Stomach (tissue), 9 donors: Measurements from ENCODE around the gene DOK6. TPM values are rescaled to one million over a fixed set of nuclear protein-coding genes. Genes with fewer than 3 reads are reported as not detected.

Source experiments
- DNase-seq, 2 donors: peaks; one replicate each; pipeline versions ENCODE4 v3.0.0 to v3.0.0-alpha.2; 2013 to 2019
- H3K27ac ChIP-seq, 5 donors: fragments of 200-600 bp in 4 of 5; sonication (generic) in 4 of 5; one replicate each; pipeline ENCODE4 v1.5.1; 2013 to 2019; ENCODE audit warnings: mild to moderate bottlenecking in 1 of 5, moderate library complexity in 1 of 5
- H3K27me3 ChIP-seq, 3 donors: fragments of 200-600 bp; sonication (generic); one replicate each; pipeline ENCODE4 v1.5.1; 2017 to 2019; ENCODE audit warnings: mixed run types in 1 of 3
- H3K36me3 ChIP-seq, 4 donors: fragments of 200-600 bp; sonication (generic); 1 replicate in 3 of 4; 2 replicates in 1 of 4; pipeline ENCODE4 v1.5.1; 2016 to 2019
- H3K4me1 ChIP-seq, 4 donors: fragments of 200-600 bp; sonication (generic); one replicate each; pipeline ENCODE4 v1.5.1; 2016 to 2019
- H3K4me3 ChIP-seq, 4 donors: fragments of 200-600 bp; sonication (generic) in 3 of 4; one replicate each; pipeline ENCODE4 v1.5.1; 2016 to 2019; ENCODE audit warnings: mild to moderate bottlenecking in 1 of 4
- H3K9me3 ChIP-seq, 4 donors: fragments of 200-600 bp; sonication (generic); one replicate each; pipeline ENCODE4 v1.5.1; 2016 to 2019
- EP300 ChIP-seq: sonication (generic); formaldehyde crosslinking; IDR thresholded peaks from one replicate; pipeline ENCODE4 v1.6.1; 2017; ENCODE audit warnings: antibody characterized with exemption
- POLR2A ChIP-seq, 4 donors: fragments of 450-650 bp; IDR thresholded peaks; one replicate each; pipeline ENCODE4 v1.6.1; 2016; ENCODE audit warnings: antibody characterized with exemption in 4 of 4, control low read depth in 2 of 4, mild to moderate bottlenecking in 1 of 4, moderate library complexity in 1 of 4
- POLR2AphosphoS5 ChIP-seq, 3 donors: sonication (generic); formaldehyde crosslinking; IDR thresholded peaks; one replicate each; pipeline ENCODE4 v1.6.1; 2016; ENCODE audit warnings: antibody characterized with exemption in 3 of 3
- WGBS, 5 donors: extraction: QIAGEN DNeasy Blood & Tissue Kit in 3 of 5; methylation state at CpG; one replicate each; pipeline versions ENCODE4 v1.1.5 to v1.1.7; 2013 to 2018; 5-methylcytosine and 5-hydroxymethylcytosine counted together
- intact Hi-C: fragments of 100-400 bp; cut with DNase I; formaldehyde crosslinking; loops from one replicate; pipeline ENCODE4 v1.15.1; 2023; ENCODE audit warnings: low total_unique reads
- polyA plus RNA-seq, 3 donors: library from polyadenylated mRNA; stranded (reverse); fragments of 200-250 nt; gene quantifications; one replicate each; pipeline ENCODE4 v1.2.3, GENCODE V29; 2013
- total RNA-seq, 5 donors: library from RNA; depleted of rRNA; stranded (reverse); fragments of >200 nt; gene quantifications; one replicate each; pipeline versions ENCODE4 v1.1.0 to v1.2.3, GENCODE V29; 2014 to 2016
- TF ChIP-seq, protein P1 (sequence below), 7 experiments: fragments of 450-650 bp in 4 of 7; fragments of 200-600 bp in 3 of 7; sonication (generic) in 3 of 7; IDR thresholded peaks; one replicate each; pipeline ENCODE4 v1.5.1; 2016 to 2019; ENCODE audit warnings: antibody characterized with exemption in 7 of 7, control low read depth in 2 of 7, mild to moderate bottlenecking in 1 of 7
- donor health status: healthy with polysubstance abuse.
- donor health status: Bipolar disorder and iron deficiency.
- donor health status: healthy.

DOK6 gene
- total and polyA plus RNA-seq, 8 donors = 0.18 to 10.1 (median 1.7) TPM; not detected in 1

DNA sequence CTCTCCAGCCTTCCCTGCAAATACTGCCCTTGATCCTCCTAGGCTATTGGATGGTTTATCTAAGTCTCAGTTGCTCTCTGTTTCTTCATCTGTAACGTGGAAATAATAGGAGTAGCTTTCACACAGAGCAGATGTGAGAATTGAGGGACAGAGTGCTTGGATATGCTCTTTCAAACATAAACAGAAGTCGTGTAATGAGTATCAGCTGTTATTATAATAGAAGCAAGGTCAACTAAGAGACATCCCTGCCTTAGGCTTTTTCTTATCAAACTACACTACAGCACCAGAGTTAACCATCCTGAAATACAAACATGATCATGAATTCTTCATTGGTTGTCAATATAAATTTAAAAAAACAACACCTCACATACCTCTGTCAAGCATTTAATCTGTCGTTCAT lies 138.2 kb downstream of the DOK6 start:
- no peak overlapping the region for H3K27ac ChIP-seq
- H3K36me3 ChIP-seq = no peaks in the 10 kb centered on the region
- WGBS, 5 donors = 47 to 56% (median 53%) methylated on average over 3 of the region's 3 CpGs
- no peaks in the 10 kb centered on the region for H3K4me1 ChIP-seq
- intact Hi-C loops = no loop called here
- no peaks in the 10 kb centered on the region for H3K27me3 ChIP-seq
- TF ChIP-seq POLR2A (IDR thresholded peaks at IDR 0.05) = no peak
- no peak for TF ChIP-seq POLR2AphosphoS5 (IDR thresholded peaks at IDR 0.05)
- TF ChIP-seq, protein P1, sequence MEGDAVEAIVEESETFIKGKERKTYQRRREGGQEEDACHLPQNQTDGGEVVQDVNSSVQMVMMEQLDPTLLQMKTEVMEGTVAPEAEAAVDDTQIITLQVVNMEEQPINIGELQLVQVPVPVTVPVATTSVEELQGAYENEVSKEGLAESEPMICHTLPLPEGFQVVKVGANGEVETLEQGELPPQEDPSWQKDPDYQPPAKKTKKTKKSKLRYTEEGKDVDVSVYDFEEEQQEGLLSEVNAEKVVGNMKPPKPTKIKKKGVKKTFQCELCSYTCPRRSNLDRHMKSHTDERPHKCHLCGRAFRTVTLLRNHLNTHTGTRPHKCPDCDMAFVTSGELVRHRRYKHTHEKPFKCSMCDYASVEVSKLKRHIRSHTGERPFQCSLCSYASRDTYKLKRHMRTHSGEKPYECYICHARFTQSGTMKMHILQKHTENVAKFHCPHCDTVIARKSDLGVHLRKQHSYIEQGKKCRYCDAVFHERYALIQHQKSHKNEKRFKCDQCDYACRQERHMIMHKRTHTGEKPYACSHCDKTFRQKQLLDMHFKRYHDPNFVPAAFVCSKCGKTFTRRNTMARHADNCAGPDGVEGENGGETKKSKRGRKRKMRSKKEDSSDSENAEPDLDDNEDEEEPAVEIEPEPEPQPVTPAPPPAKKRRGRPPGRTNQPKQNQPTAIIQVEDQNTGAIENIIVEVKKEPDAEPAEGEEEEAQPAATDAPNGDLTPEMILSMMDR (IDR thresholded peaks at IDR 0.05) = no peak
- TF ChIP-seq EP300 = no peak
- DNase-seq = peak in 1 of 2 donors; percentile 9
- H3K4me3 ChIP-seq = no peak overlapping the region
- H3K9me3 ChIP-seq = peaks cover 0 to 3% (median 0%) of the 10 kb centered on the region in 4 donors

GRCh38 chr18:69539404-69539803 lies 138.7 kb downstream of the DOK6 start:
- TF ChIP-seq, protein P1 (IDR thresholded peaks at IDR 0.05) = no peak
- TF ChIP-seq POLR2A (IDR thresholded peaks at IDR 0.05) (no peak), EP300 (no peak), POLR2AphosphoS5 (IDR thresholded peaks at IDR 0.05) (no peak)
- H3K36me3 ChIP-seq = no peaks in the 10 kb centered on the region
- H3K27ac ChIP-seq = no peak overlapping the region
- intact Hi-C loops = no loop called here
- no peak overlapping the region for H3K4me3 ChIP-seq
- H3K27me3 ChIP-seq = no peaks in the 10 kb centered on the region
- no peak for DNase-seq
- H3K9me3 ChIP-seq = peaks cover 0 to 3% (median 0%) of the 10 kb centered on the region in 4 donors
- WGBS, 5 donors = 91 to 97% (median 96%) methylated on average over 2 of the region's 2 CpGs
- H3K4me1 ChIP-seq = no peaks in the 10 kb centered on the region

DNA sequence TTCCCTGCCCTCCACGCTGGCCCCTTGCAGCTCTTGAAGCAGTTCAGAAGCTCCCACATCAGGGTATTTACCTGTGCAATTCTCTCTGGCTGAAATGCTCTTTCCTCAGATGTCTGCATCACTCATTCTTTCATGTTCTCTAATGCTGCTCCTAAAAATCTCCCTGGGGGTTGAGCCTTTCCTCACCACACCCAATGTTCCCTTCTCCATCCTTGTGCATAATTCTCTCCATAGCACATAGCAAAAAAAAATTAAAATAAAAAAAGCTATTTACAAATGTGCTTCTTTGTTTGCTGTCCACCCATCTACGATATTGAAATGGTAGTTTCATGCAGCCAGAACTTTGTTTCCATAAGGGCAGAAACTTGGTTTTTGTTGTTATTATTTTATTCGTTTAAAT lies 155.5 kb downstream of the DOK6 start:
- intact Hi-C loops = no loop called here
- TF ChIP-seq EP300 (no peak), POLR2A (IDR thresholded peaks at IDR 0.05) (no peak), POLR2AphosphoS5 (IDR thresholded peaks at IDR 0.05) (no peak)
- TF ChIP-seq, protein P1 (IDR thresholded peaks at IDR 0.05) = no peak

DNA sequence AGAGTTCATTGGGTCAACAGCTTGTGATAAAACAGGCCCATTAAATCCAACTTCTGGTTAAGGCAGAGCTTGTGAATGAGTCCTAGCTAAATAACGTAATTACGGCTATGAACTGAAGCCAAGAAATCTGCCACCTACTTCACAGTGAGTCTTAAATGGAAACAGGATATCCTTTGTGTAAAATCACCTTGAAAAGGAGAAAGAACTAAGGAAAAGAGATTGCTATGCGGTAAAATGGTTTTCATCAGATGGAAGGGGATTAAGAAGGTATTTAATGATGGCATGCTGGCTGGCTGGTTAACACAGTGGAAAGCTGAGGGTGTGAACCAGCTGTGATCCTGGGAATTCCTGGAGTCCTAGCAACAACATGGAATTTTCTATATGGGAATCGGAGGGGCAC lies 156.6 kb downstream of the DOK6 start:
- intact Hi-C loops = no loop called here
- Histone ChIP-seq H3K4me3 (no peak overlapping the region), H3K27me3 (no peaks in the 10 kb centered on the region), H3K4me1 (no peaks in the 10 kb centered on the region), H3K9me3 (peaks cover 0 to 4% (median 0%) of the 10 kb centered on the region in 4 donors), H3K27ac (no peak overlapping the region), H3K36me3 (no peaks in the 10 kb centered on the region)
- DNase-seq = peak in 1 of 2 donors; percentile 20
- TF ChIP-seq POLR2A (IDR thresholded peaks at IDR 0.05) (no peak), POLR2AphosphoS5 (IDR thresholded peaks at IDR 0.05) (no peak), EP300 (no peak)
- TF ChIP-seq, protein P1 (IDR thresholded peaks at IDR 0.05) = no peak
- 47 to 66% (median 57%) methylated on average over 4 of the region's 4 CpGs for WGBS, 5 donors

More for the DNA sequence above, 155.5 kb downstream of the DOK6 start:
- Histone ChIP-seq H3K4me3 (no peak overlapping the region), H3K27me3 (no peaks in the 10 kb centered on the region), H3K4me1 (no peaks in the 10 kb centered on the region), H3K36me3 (no peaks in the 10 kb centered on the region), H3K27ac (no peak overlapping the region), H3K9me3 (no peaks in the 10 kb centered on the region)
- DNase-seq = no peak
- 45 to 57% (median 50%) methylated on average over 3 of the region's 3 CpGs for WGBS, 5 donors
